ENCODE data around the gene SRC. TPM values are rescaled to one million over a fixed set of nuclear protein-coding genes. Genes with fewer than 3 reads are reported as not detected.

SRC gene
- total and polyA plus RNA-seq, 2 of the 8 experiments (the other 6 are each of a cell fraction or from before 2014, with no cell fraction given) = 27.6 to 28.8 TPM

DNA sequence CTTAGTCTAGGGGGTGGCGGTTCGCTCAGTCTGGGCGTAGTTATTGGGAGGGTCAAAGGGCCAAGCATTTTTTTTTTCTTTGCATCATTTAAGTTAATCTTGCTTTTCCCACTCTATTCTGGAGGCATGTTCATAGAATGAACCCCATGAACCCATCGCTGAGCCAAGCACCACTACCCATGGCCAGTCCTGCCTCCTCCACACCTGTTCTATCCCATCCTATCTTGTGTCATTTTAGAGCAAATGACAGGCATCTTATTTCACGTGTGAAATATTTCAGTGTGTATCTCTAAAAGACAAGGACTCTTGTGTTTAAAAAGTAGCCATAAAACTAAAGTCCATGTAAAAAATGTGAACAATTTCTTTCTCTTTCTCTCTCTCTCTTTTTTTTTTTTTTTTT is 13.9 kb downstream of the SRC start:
- Histone ChIP-seq H2AK5ac (ENCODE audit: low read depth, low read length) (no peak overlapping the region), H4K5ac (ENCODE audit: insufficient read length, low read depth, low read length) (no peak overlapping the region), H3K23me2 (ENCODE audit: low read depth, low read length) (no peaks in the 10 kb centered on the region), H3K14ac (ENCODE audit: insufficient read length) (no peak overlapping the region), H2BK120ac (replicated peaks; ENCODE audit: low read depth, low read length) (no peak overlapping the region), H3K79me1 (ENCODE audit: low read depth, low read length) (peaks cover 30% of the 10 kb centered on the region), H3K4ac (replicated peaks; ENCODE audit: insufficient read length, low read depth, low read length) (no peak overlapping the region), H3K4me2 (ENCODE audit: insufficient read depth in 1 of 2, low read depth in 2 of 2, low read length in 2 of 2) (no peak overlapping the region), H3K23ac (ENCODE audit: insufficient read length) (no peak overlapping the region), H4K20me1 (replicated peaks in 1 of 2; ENCODE audit: control insufficient read depth in 1 of 2, insufficient read depth in 2 of 2, low read length in 2 of 2) (peaks cover 0 to 13% of the 10 kb centered on the region in 2 experiments), H4K91ac (replicated peaks; ENCODE audit: insufficient read length, low read length) (no peak overlapping the region), H3K27ac (ENCODE audit: low read depth, low read length) (no peak overlapping the region), H3K36me3 (ENCODE audit: control insufficient read depth in 2 of 4, insufficient read depth in 4 of 4, low read length in 3 of 4) (no peaks in the 10 kb centered on the region; a peak in 1 of 8 replicates), H2BK15ac (ENCODE audit: low read length) (no peak overlapping the region), H2AFZ (ENCODE audit: low read length) (no peak overlapping the region), H3K9ac (replicated peaks in 1 of 4; ENCODE audit: extremely low read depth in 1 of 4, low read depth in 3 of 4, low read length in 3 of 4) (no peak overlapping the region), H3K4me1 (replicated peaks in 1 of 4; ENCODE audit: control insufficient read depth in 3 of 4, insufficient read depth in 4 of 4, low read length in 3 of 4) (peaks cover 0 to 6% (median 0%) of the 10 kb centered on the region in 4 experiments; a peak in 2 of 7 replicates), H4K8ac (ENCODE audit: extremely low read depth, insufficient read depth, low read length) (no peak overlapping the region), H3K9me3 (ENCODE audit: insufficient read depth in 2 of 2, low read depth in 1 of 2, low read length in 1 of 2) (no peaks in the 10 kb centered on the region), H3K27me3 (replicated peaks in 1 of 4; ENCODE audit: control insufficient read depth in 3 of 4, extremely low read depth in 1 of 4, insufficient read depth in 3 of 4, low read length in 3 of 4) (no peaks in the 10 kb centered on the region), H3K56ac (replicated peaks; ENCODE audit: insufficient read length, low read depth, low read length) (no peak overlapping the region), H3K4me3 (ENCODE audit: extremely low read depth in 1 of 4, insufficient read depth in 2 of 4, low read depth in 3 of 4, low read length in 4 of 4) (no peak overlapping the region), H3K18ac (ENCODE audit: extremely low read depth, low read length) (no peak overlapping the region), H2BK20ac (ENCODE audit: low read length) (no peak overlapping the region), H2BK12ac (ENCODE audit: low read depth, low read length) (no peak overlapping the region), H2BK5ac (ENCODE audit: low read depth, low read length) (peak overlapping the region; percentile 60), H3K79me2 (ENCODE audit: control insufficient read depth in 1 of 2, insufficient read depth in 2 of 2, low read length in 2 of 2) (peaks cover 0 to 54% of the 10 kb centered on the region in 2 experiments; a peak in 2 of 4 replicates)
- 91% methylated on average over 5 of the region's 5 CpGs; no CpG with 5 or more reads in 1 of the 2 experiments for WGBS, 2 experiments (ENCODE audit: extremely low coverage in 1 of 2, insufficient coverage in 1 of 2, insufficient read length in 1 of 2, insufficient replicate concordance in 2 of 2, low coverage in 1 of 2, low lambda C conversion rate in 2 of 2, missing lambda C conversion rate in 1 of 2)
- TF ChIP-seq CTBP2 (IDR thresholded peaks at IDR 0.05; ENCODE audit: borderline replicate concordance, insufficient read depth, insufficient read length, low read length) (no peak), FOSL1 (IDR thresholded peaks at IDR 0.05; ENCODE audit: insufficient read depth, low read depth, low read length) (no peak)
- no peak for DNase-seq (ENCODE audit: low read depth in 1 of 2, low spot score in 2 of 2)
- ChIA-PET CTCF (ENCODE audit: partially characterized antibody) (interaction anchor here (1.3 to 2.1 kb wide), 3 partner anchors 25 to 74 kb away, joined by 3 to 8 read pairs (median 3); no protein-coding TSS in a partner anchor), POLR2A (ENCODE audit: partially characterized antibody) (interaction anchor here (0.6 kb wide), 2 partner anchors 29 to 160 kb away, joined by 4 to 5 read pairs; no protein-coding TSS in a partner anchor)
- FAIRE-seq = no peak

All from H1 (cell line).